Measurements from ENCODE around the gene LRRFIP1.

- no peak for TF ChIP-seq POLR2A (IDR thresholded peaks at IDR 0.05)
- TF ChIP-seq CTCF (IDR thresholded peaks at IDR 0.05) = peak in 2 of 3 donors; percentile 5 to 42
Measured at GRCh38 chr2:237600205-237600846, 27.1 kb upstream of the LRRFIP1 start.

Measured in ovary (tissue), 3 donors.